ENCODE data around the gene NUP133.

DNA sequence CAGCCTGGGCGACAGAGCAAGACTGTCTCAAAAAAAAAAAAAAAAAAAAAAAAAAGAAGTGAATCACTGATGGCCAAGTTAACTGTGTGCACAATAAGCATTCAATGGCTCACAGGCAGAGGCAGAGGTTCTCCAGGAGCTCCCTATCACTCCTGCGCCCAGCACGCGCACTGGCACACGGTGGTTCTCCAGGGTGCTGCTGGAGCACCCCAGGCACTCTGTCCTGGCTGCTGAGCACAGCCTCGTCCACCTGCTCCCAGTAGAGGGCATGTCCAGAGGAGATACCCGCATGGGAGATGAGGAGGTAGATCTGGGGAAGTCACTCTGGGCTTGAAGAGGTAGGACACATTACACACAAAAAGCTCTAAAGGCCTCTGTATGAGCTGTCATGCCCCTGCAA, 21.5 kb upstream of the NUP133 start:
- TF ChIP-seq, protein P1, sequence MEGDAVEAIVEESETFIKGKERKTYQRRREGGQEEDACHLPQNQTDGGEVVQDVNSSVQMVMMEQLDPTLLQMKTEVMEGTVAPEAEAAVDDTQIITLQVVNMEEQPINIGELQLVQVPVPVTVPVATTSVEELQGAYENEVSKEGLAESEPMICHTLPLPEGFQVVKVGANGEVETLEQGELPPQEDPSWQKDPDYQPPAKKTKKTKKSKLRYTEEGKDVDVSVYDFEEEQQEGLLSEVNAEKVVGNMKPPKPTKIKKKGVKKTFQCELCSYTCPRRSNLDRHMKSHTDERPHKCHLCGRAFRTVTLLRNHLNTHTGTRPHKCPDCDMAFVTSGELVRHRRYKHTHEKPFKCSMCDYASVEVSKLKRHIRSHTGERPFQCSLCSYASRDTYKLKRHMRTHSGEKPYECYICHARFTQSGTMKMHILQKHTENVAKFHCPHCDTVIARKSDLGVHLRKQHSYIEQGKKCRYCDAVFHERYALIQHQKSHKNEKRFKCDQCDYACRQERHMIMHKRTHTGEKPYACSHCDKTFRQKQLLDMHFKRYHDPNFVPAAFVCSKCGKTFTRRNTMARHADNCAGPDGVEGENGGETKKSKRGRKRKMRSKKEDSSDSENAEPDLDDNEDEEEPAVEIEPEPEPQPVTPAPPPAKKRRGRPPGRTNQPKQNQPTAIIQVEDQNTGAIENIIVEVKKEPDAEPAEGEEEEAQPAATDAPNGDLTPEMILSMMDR (IDR thresholded peaks at IDR 0.05): no peak
- no peak for TF ChIP-seq POLR2A (IDR thresholded peaks at IDR 0.05)
